ENCODE measurements around the gene SNTB2. TPM values are rescaled to one million over a fixed set of nuclear protein-coding genes. Genes with fewer than 3 reads are reported as not detected.
"Not testable (repeated sequence)": the region's sequence is repeated elsewhere in the genome, so short reads cannot be mapped to it uniquely, and the experiment has no call there.

The SNTB2 gene
- total RNA-seq, 1 donor from 2014 or later: 91.0 TPM

GRCh38 chr16:69239851-69240250 lies 52.9 kb downstream of the SNTB2 start:
- no peak for DNase-seq

GRCh38 chr16:69240331-69240730 lies 53.4 kb downstream of the SNTB2 start:
- DNase-seq: no peak

- DNase-seq: no peak
These were observed 55.0 kb downstream of the SNTB2 start for GRCh38 chr16:69241926-69242325.

- DNase-seq: no peak
These were observed 56.5 kb downstream of the SNTB2 start for GRCh38 chr16:69243479-69243878.

GRCh38 chr16:69244336-69244735 lies 57.4 kb downstream of the SNTB2 start:
- no peak for DNase-seq

- DNase-seq: no peak
These were observed 63.1 kb downstream of the SNTB2 start for GRCh38 chr16:69250081-69250480.

- DNase-seq: no peak
These were observed 66.9 kb downstream of the SNTB2 start for GRCh38 chr16:69253870-69254341.

GRCh38 chr16:69259428-69259764 lies 72.4 kb downstream of the SNTB2 start:
- not testable (repeated sequence) for DNase-seq

- no peak for DNase-seq
These were observed 73.1 kb downstream of the SNTB2 start for GRCh38 chr16:69260019-69260418.

- no peak for DNase-seq
These were observed 73.5 kb downstream of the SNTB2 start for GRCh38 chr16:69260506-69260905.

GRCh38 chr16:69266334-69267063 lies 79.5 kb downstream of the SNTB2 start:
- no peak for DNase-seq

GRCh38 chr16:69267633-69268032 lies 80.7 kb downstream of the SNTB2 start:
- DNase-seq: no peak

GRCh38 chr16:69270395-69270794 lies 83.4 kb downstream of the SNTB2 start:
- no peak for DNase-seq

GRCh38 chr16:69270831-69271230 lies 83.9 kb downstream of the SNTB2 start:
- no peak for DNase-seq

GRCh38 chr16:69273009-69273408 lies 86.0 kb downstream of the SNTB2 start:
- no peak for DNase-seq

- DNase-seq: no peak
These were observed 87.8 kb downstream of the SNTB2 start for GRCh38 chr16:69274699-69275235.

- DNase-seq: no peak
These were observed 89.5 kb downstream of the SNTB2 start for GRCh38 chr16:69276148-69277115.

- DNase-seq: no peak
These were observed 90.4 kb downstream of the SNTB2 start for GRCh38 chr16:69277413-69277812.

- no peak for DNase-seq
These were observed 96.9 kb downstream of the SNTB2 start for GRCh38 chr16:69283851-69284250.

- no peak for DNase-seq
These were observed 98.3 kb downstream of the SNTB2 start for GRCh38 chr16:69285240-69285639.

- peak; percentile 83 for DNase-seq
These were observed 100.2 kb downstream of the SNTB2 start for GRCh38 chr16:69286941-69287713.

GRCh38 chr16:69291657-69292056 lies 104.7 kb downstream of the SNTB2 start:
- DNase-seq: not testable (repeated sequence)

- no peak for DNase-seq
These were observed 106.4 kb downstream of the SNTB2 start for GRCh38 chr16:69293401-69293800.
